Activated CD8-positive, alpha-beta memory T cell treated with anti-CD3 and anti-CD28 coated beads, Interleukin-2, amount 50 U/mL, for 24 hours (primary cell): ENCODE data around the gene DGKG.

ENCODE experiments used
- DNase-seq: peaks from one replicate; pipeline ENCODE4 v3.0.0-alpha.2; 2020; ENCODE audit errors: extremely low read depth

DGKG gene

DNA sequence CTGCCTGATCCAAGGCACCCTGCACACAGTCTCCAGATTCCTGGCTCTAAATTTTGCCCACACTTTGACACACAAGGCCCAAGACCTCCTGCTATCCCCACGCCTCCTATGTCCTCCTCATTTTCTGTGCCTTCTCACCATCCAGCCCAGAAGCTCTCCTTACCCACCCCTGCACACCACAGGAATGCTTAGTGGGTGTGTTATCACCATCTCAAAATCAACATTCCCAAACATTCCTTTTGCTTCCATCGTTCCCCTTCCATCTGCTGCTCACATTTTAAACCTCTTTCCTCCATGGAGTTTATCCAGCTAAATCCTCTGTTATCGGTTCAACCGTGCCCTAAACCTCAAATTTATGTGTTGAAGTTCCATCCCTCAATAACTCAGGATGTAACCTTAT, 43.9 kb downstream of the DGKG start:
- DNase-seq, result no peak

DNA sequence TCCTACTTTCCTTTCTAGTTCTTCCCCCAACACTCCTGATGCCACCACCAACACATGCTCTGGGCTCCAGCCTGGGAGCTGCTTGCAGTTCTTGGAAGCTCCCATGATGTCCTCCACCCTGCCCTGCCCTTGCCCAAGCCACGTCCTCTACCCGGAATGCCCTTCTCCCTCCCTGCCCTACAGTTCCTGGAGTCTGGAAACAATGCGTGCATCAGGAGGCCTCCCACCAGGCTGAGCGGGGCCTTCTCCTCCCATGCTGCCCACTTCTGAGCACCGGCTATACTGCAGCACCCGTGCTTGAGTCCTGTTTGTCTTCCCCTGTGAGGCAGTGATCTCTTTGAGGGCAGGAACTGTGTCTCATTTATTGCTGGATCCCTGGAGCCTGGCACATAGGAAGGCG, 44.6 kb downstream of the DGKG start:
- no peak for DNase-seq

DNA sequence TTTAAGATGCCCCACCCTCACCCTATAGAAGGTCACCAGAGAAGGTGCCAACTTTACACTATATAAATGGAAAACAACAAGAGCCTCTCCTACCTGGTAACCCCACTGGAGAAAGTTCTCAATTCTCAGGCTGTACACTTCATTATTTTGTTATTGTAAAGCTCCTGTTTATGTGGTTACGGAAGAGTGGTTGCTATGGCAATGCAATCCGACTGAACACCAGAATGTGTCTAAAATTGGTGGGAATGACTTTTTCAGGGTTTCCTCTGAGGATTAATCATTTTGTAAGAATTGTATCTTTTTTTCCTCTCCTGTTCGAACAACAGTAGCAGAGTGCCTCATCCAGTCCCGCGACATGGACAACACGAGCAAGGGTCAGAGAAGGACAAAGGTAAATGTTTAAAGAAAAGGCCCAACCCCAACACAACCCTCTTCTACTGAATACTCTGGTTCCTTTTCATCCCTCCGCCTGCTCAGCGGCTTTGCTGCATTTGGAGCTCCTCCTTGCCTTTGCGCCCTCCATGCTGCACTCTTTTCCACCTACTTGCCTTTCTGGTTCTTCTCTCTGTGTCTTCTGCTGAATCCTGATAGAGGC, 45.3 kb downstream of the DGKG start:
- DNase-seq, result no peak

DNA sequence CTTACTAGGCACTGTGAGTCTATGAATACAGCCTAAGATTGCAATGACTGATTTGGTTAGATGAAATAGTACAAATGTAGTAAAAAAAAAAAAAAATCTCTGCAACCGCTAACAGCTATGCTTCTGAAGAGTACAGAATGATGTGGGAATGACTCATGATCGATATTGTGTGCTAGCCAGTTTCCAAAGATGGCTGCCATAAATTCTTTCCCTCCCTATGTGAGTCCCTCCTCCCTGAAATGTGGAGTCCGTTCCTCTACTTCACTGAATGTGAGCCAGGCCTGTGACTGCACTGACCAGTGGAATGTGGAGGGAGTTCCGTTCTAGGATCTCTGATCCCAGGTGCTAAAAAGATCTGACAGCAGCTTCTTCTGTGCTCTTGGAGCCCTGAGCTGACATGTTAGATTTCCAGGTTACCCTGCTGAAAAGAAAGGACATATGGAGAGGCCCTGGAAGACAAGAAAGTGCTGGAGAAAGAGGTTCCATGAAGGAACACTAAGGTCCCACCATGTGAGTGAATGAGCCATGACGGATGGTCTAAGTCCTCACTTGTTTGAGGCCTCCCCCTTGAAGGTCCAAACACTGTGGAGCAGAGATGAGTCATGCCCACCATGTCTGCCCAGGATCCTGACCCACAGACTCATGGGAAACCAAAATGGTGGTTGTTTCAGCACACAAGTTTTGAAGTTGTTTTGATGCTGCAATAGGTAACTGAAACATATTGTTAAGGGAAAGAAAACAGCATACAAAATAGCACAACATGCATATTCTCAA, 46.3 kb downstream of the DGKG start:
- no peak for DNase-seq

DNA sequence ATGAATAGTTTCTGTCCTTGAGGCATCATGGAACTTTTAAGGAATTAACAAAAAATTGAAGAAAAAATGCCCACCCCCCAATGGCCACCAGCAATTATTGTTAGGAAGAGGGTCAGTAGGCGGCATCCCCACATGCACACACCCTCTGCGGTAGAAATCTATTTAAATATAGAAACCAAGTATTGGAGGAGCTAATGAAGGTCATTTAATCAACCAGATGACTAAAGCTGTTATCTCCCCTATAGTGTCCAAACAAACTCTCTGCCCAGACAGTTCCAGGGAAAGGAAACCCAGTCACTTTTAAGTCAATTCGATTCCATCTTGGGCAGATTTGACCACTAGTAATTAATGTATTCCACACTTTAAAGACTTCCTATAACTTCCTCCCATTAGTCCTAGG, 47.1 kb downstream of the DGKG start:
- DNase-seq, result no peak

DNA sequence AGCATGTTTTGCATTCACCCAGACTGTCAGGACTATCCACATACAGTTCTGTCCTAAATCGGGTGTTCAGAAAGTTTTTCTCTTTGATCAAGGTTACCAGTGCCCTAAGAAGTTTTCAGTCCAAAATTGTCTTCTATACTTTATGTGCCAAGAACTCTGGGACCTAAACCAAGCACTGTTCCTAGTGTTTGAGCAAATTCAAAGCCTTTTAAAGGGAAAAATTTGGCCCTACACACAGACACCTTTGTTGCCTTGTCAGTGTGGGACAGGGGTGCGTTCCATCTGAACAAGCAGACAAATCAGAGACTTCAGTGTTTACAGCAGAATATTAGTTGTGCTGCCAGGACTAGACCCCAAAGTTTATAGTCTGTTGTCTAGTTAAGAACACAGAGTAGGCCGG, 50.6 kb downstream of the DGKG start:
- no peak for DNase-seq

DNA sequence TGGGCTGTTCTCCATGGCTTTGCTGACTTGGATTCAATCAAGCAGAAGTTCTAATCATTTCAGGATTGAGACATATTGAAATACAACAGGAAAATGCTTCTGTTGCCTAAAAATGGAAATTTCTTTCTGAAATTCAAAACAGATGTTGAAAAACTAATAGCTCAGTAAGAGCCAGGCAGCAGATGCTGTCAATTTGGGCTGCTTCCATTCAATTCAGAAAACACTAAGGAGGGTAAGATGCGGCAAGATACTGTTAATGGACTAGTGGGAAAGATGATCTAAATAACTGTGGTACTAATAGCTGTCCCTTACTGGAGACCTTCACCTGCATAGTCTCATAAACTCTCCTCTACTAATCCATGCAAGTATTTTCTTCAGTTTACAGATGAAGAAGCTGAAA, 53.5 kb downstream of the DGKG start:
- DNase-seq, result no peak

DNA sequence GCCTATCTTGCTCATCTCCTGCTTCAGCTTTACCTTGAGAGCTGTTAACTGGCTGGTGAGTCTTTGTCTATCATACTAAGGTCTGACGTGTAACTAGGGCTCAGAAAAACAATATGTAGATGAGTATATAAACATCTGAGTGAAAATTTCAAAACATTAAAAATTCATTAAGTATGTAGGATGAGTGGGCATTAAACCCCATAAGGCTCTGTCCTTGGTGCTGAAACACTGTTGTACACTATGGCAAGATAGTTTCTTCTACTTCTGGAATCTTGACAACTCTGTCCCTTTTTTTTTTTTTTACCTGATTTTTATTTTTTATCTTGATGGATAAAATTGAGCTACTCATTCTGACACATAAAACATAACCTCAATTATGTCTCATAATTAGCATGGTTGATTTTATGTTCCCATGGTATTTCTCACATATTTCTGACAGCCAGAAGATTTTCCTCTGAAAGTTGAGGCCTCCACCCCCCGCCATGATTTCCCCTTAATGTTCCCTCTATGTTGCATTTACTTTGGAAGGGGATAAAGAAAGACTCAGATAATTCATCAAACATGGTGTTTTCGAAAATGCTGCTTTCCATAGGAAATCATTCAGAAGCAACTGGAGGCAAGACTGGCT, 54.3 kb downstream of the DGKG start:
- no peak for DNase-seq

DNA sequence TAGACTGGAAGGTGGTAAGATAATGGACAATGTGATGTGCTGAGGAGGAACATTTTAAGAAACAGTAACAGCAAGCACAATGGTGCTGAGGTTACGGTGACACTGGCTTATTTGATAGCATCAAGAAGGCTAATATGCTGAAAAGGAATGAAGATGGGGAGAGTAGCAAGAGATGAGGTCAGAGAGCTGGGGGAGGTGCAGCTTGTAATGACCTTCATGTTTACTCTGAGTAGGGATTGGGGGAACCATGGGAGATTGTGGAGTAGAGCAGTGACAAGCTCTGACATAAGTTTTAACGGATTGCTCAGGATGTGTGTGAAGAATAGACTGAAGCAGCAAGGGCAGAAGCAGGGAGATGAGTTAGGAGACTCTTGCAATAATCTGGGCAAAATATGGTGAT, 56.7 kb downstream of the DGKG start:
- DNase-seq, result no peak

DNA sequence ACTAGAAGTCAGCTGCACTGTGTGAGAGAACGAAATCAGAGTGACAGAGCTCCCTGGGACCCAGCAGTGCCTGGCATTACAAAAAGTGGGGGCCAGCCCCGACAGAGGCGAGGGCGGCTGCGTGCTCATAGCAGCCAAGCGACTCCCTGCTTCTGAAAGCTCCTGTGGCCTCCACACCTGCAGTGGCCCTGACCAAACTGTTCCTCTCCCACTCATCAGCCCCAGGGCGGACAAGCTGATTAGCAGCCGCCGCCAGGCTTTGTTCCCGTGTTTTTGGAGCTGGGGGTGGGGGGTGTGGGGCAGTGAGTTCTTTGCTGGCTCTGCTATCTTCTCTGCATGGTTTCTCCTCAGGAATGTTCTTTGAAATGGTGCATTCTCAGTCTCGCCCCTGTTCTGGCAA, 58.1 kb downstream of the DGKG start:
- no peak for DNase-seq

DNA sequence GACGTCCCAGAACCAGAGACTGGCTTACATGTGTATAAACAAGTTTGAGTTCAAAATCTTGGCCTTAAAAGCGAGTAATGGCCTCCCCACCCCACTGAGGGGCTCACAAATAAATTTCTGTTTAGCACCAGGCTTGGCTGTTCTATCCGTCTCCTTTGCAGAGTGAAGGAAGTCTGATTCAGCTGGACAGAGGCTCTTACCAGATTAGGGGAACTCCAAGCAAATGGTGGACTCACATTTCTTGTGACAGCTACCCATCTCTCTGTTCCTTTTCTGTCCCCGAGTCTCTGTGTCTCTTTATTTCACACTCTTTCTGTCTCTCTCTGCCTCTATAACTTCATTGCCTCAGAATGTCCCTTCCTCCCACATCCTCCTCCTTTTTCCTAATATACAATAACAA, 62.7 kb downstream of the DGKG start:
- DNase-seq, result no peak

DNA sequence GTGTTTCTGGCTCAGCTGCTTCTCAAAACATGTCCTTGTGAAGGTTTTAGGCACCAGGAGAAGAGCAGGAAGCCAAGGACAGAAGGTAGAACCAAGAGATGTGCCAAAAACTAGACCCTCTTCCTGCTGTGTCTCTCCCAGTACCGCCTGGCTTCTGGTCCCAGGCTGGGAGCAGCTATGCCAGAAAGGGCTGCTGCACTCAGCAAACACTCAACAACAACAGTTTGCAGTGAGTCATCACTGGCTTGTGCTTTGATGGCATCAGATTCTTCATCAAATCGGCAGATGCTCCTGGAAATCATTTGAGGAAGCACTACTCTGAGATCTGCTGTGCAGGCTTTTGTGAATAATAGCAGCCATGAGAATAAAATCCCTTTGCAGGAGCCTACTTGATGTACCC, 63.2 kb downstream of the DGKG start:
- DNase-seq, result no peak

DNA sequence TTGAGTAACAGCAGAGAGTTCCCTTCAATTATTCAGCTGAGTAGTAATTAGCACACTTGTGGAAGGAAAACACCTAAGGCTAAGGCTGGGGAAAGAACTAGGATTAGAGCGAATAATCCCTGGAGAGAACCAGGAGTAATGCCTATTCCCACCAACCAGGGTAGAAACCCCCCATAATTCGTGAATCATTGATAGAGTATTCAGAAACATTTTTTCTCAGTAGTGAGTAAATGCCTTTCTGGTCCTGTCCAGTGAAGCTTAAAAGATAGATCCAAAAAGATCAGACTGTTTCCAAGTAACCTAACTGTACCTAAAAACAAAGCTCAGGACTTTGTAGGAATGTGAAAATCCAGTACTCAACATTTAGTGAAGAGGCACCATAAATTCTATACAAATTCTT, 71.2 kb downstream of the DGKG start:
- DNase-seq, result no peak

DNA sequence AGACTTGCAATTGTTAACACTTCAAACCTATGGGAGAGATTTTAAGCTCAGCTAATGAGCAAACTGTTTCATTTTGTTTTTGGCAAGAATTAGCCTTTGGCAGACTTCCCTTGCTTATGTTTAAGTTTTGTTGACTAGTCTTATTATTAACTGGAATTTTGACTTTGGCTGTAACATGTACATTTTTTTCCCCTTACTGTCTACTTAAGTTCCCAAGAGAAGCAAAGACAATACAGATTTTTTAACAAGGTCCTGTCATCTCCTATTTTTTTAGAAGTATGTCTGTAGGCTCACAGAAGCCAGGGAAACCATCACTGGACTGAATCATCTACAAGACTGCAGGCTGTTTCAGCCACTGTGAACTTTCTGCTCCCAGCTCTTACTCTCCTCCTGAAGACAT, 74.3 kb downstream of the DGKG start:
- no peak for DNase-seq

DNA sequence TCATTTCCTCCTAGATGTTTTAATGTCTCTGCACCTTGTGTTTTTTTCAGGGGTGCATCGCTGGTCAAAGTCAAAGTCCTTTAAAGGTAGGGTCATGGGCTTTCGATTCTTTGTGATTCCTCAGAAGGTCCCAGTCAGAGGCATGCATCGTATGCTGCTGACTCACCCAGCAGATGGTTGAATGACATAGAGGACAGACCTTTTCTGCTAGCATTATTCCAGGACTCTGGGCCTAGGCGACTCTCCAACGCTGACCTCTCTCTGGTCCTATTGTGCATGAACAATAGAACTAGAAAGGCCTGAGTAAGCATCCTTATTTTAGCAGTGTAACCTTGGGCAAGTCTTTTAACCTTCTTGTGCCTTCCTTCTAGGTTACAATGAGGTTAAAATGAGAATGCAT, 75.9 kb downstream of the DGKG start:
- DNase-seq, result no peak

DNA sequence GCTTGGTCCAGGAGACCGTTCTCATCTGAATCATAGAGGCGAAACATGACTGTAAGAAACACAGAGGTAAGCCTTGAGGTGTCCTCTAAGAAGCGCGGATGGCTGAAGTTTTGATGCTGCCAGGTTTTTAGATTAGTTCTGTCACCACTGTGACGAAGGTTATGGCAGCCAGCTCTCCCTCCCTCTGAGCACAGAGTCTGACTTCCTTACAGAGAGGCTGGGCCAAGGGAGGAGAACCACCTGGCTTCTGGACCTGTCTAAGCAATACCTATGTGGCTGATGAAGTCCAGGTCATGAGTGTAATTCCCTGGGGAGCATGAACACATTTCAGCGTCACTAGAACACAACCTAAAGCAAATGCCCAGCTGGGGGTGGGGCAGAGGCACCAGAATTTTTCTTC, 77.4 kb downstream of the DGKG start:
- no peak for DNase-seq

DNA sequence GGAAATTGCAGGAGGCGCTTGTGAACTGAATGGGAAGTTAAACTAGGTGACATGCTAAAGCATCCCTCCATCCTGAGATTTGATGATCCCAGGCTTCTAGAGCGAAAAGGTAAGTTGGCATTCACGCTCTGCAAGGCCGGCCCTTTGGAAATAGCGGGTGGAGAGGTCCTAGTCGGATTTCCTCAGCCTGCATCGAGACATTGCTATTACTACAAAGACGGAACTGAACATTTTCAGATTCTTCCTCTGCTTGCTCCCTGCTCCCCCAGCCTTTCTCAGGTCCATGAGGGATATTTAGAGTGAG, 77.7 kb downstream of the DGKG start:
- DNase-seq, result no peak

DNA sequence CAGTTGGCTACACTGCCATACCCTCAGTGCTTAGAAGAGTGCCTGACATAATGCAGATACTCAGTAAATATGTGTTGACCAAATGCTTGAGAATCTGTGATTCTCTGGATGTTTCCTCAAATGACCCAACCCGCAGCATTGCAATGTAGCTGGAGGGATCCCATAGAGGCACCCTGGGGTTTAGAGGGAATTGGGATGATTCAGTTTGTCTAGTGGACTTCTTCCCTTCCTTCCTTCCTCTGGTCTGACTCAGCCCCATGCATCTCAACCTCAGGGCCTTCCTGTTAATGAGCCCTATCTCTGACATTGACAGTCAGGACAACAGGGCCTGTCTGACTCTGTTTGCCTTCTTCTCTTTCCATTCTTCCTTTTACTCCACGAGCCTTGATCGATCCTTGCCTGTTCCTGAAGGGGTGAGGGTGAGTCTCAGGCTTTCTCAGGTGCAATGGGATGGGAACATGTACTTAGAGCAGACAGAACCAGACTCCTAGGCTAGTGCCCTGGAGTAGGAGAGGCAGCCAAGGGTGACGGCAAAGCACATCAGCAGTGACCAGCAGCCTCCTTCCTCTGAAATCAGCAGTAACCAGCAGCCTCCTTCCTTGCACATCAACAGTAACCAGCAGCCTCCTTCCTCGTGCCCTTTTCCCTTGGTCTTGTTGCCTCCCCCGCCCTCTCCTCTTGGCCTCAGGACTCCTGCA, 78.2 kb downstream of the DGKG start:
- DNase-seq, result no peak

DNA sequence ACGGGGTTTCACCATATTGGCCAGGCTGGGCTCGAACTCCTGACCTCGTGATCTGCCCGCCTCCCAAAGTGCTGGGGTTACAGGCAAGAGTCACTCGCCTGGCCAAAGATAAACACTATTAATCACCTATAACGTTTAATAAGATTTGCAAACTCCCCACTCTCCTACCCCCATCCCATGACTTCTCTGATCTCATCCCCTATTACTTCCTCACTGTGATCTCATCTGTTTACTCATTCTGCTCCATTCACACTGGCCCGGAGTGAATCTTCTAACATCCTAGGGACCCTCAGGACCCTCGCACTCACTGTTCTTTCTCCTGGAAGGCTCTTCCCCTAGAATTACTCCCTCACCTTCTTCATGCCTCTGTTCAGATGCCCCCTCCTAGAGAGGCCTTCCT, 78.9 kb downstream of the DGKG start:
- no peak for DNase-seq

DNA sequence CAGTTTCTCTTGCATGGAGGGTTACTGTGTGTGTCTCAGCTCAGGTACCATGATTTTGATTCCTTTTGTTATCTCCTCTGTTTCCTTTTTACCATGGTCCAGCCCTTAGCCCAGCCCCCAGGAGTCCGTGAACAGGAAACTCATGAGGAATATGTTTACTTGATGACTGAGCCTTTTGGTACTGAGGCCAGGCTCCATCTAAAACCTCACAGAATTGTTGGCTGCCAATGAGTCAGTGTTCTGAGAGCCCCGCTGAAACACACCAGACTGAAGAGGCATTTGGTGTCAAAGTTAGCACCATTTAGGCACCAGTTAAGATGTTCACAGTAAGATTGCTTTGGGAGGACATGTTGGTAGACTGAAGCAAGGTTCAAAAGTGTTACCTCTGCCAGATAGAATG, 80.9 kb downstream of the DGKG start:
- no peak for DNase-seq

DNA sequence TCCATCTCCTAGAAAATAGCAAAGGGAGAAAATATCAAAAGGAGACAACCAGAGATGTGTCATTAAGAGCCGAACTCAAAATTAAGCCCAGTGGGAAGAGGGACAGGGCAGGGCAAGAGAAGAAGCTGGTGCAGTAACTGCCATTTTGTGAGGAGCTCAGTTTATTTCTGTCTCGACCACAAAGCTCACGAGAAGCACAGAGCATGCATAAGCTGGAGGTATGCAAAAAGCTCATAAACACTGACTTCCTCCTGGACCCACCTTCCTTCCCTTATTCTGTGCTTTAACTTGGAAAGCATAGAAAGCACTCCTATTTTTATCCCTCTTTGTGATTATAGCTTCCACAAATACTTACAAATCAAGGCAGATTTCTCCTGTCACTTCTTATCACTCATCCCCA, 81.3 kb downstream of the DGKG start:
- no peak for DNase-seq

DNA sequence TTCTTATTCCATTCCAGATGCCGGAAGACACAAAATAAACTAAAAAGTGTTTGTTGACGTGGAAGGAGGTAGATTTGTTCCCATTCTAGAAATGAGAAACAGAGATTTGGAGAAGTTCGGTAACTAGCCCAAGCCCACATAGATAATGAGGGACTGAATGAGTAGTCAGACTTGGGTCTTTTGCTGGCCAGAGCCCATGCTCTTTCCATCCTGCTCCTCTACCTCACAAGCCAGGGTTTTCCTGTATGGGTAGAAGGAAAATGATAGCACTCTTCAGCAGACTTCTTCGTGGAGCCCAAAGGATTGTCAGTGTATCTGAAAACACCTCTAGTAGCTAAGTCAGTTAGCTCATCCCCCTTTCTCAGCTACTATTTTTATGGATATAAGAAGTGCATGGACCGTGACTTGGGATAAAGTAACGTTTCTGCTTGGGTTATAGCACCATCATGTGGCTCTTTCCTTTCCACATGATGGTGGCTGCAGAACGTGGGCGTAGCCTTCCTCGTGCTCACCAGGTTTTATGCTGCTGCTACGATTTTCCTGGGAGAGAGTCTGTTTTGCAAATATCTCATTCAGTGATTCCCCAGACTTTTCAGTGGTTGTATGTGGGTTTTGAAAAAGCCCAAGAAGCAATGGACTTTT, 84.6 kb downstream of the DGKG start:
- DNase-seq, result no peak

DNA sequence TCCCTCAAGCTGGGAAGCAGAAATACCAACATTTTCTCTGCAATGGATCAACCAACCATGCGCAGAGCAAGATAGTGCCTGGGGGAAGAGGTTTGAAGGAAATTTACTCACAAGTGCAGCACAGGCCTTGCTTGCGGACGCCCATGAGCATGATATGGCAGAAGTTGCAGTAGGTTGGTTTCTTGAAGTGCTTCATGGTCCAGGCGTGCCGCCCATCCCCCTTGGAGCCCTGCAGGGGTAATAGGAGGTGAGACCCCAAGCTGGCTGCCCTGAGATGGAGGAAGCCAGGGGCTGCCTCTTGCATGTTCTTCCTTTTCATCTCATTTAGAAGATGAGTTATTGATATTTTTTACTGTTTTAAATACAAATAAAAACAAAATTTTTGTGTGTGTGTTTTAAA, 86.6 kb downstream of the DGKG start:
- DNase-seq, result no peak
